ENCODE results near the gene FGF18. TPM values are rescaled to one million over a fixed set of nuclear protein-coding genes. Genes with fewer than 3 reads are reported as not detected.
A peak's percentile ranks its signal among the peaks of the same experiment; 100 is the strongest.

The FGF18 gene
- total and polyA plus RNA-seq, 9 of the 15 experiments (the other 6 are each of a cell fraction or from before 2014, with no cell fraction given): 0.05 to 0.18 (median 0.11) TPM; not detected in 6

DNA sequence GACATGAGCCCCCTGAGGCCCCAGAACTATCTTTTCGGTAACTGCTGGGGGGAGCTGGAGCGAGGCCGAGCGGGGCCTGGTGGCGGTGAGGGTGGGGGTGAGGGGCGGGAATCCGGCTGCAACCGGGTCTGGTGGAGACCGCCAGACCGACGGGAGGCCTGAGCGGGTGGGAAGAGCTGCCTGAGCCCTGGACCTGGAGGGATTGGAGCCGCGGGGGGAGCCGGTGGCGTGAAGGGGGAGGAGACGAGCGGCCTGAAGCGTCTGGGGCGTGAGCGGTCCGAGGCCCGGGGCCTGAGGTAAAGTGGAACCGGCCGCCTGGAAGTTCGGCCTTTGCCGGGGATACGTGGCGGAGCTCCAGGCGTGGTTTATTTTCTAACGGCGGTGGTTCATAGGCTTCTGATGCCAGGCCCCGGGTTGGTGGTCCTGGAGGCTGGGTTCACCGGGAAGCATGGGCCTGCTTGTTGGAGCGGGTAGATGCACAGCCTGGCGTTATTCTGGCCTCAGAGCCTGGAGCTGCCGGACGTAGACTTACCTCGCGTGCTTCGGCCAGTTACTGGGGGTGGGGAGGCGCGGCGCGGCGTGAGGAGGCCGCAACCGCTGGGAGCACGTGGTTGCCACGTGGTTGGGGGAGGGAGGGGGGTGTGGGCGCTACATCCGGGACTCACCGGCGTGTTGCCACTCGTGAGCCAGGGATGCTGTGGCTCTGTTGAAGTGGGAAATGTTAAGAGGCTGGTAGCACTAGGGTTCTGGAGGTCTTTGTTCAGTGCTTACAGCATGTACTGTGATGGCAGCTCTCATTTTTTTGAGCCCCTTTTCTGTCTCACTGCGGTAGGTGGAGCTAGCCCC lies 31.3 kb upstream of the FGF18 start (continued):
- TF ChIP-seq KAT2B (IDR thresholded peaks at IDR 0.05; ENCODE audit: low read depth, low read length) (no peak), KDM1A (IDR thresholded peaks at IDR 0.05) (no peak; a peak in 1 of 4 replicates), CBX2 (IDR thresholded peaks at IDR 0.05; ENCODE audit: insufficient read depth, low read length, poor library complexity, severe bottlenecking) (no peak), SREBF1 (IDR thresholded peaks at IDR 0.05; ENCODE audit: borderline replicate concordance, low read depth, low read length) (no peak), TAF7 (tag; IDR thresholded peaks at IDR 0.05) (no peak), ZNF217 (CRISPR knock-in tag; IDR thresholded peaks at IDR 0.05) (no peak), ARID1B (IDR thresholded peaks at IDR 0.05) (no peak), ZNF197 (CRISPR knock-in tag; IDR thresholded peaks at IDR 0.05; ENCODE audit: low read depth) (no peak), JUND (IDR thresholded peaks at IDR 0.05; ENCODE audit: borderline replicate concordance, low read depth, low read length) (no peak), JUND (tag; IDR thresholded peaks at IDR 0.05; ENCODE audit: borderline replicate concordance, low read depth, low read length) (no peak; the same call in 2 of the 3 replicates), ZKSCAN8 (CRISPR knock-in tag; IDR thresholded peaks at IDR 0.05) (no peak; the same call in 1 of the 2 replicates), STAT5A (IDR thresholded peaks at IDR 0.05; ENCODE audit: borderline replicate concordance, low read length) (0 out of 2 replicates have a peak, but pooled peaks have one; percentile 2), HNRNPUL1 (IDR thresholded peaks at IDR 0.05; ENCODE audit: low read length) (no peak), LARP7 (IDR thresholded peaks at IDR 0.05) (no peak), ELK1 (CRISPR knock-in tag; IDR thresholded peaks at IDR 0.05) (no peak), FOXJ2 (tag; IDR thresholded peaks at IDR 0.05) (no peak), C11orf30 (IDR thresholded peaks at IDR 0.05; ENCODE audit: low read depth) (no peak), NCOA1 (IDR thresholded peaks at IDR 0.05; ENCODE audit: low read depth) (no peak), L3MBTL2 (IDR thresholded peaks at IDR 0.05) (peak; percentile 93), TAF15 (IDR thresholded peaks at IDR 0.05; ENCODE audit: low read depth, low read length) (0 out of 2 replicates have a peak, but pooled peaks have one; percentile 40), ARID2 (IDR thresholded peaks at IDR 0.05) (no peak), PRPF4 (IDR thresholded peaks at IDR 0.05; ENCODE audit: insufficient read depth, low read depth, low read length, poor library complexity, severe bottlenecking) (peak; percentile 98), ZNF224 (CRISPR knock-in tag; IDR thresholded peaks at IDR 0.05) (no peak), ZNF24 (IDR thresholded peaks at IDR 0.05) (no peak)
- TF ChIP-seq, protein P1, sequence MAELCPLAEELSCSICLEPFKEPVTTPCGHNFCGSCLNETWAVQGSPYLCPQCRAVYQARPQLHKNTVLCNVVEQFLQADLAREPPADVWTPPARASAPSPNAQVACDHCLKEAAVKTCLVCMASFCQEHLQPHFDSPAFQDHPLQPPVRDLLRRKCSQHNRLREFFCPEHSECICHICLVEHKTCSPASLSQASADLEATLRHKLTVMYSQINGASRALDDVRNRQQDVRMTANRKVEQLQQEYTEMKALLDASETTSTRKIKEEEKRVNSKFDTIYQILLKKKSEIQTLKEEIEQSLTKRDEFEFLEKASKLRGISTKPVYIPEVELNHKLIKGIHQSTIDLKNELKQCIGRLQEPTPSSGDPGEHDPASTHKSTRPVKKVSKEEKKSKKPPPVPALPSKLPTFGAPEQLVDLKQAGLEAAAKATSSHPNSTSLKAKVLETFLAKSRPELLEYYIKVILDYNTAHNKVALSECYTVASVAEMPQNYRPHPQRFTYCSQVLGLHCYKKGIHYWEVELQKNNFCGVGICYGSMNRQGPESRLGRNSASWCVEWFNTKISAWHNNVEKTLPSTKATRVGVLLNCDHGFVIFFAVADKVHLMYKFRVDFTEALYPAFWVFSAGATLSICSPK (IDR thresholded peaks at IDR 0.05; ENCODE audit: borderline replicate concordance): no peak
- TF ChIP-seq, protein P2, sequence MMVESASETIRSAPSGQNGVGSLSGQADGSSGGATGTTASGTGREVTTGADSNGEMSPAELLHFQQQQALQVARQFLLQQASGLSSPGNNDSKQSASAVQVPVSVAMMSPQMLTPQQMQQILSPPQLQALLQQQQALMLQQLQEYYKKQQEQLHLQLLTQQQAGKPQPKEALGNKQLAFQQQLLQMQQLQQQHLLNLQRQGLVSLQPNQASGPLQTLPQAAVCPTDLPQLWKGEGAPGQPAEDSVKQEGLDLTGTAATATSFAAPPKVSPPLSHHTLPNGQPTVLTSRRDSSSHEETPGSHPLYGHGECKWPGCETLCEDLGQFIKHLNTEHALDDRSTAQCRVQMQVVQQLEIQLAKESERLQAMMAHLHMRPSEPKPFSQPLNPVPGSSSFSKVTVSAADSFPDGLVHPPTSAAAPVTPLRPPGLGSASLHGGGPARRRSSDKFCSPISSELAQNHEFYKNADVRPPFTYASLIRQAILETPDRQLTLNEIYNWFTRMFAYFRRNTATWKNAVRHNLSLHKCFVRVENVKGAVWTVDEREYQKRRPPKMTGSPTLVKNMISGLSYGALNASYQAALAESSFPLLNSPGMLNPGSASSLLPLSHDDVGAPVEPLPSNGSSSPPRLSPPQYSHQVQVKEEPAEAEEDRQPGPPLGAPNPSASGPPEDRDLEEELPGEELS (CRISPR knock-in tag; IDR thresholded peaks at IDR 0.05; ENCODE audit: borderline replicate concordance): no peak
